Measurements from ENCODE around the gene EN2. TPM values are rescaled to one million over a fixed set of nuclear protein-coding genes. Genes with fewer than 3 reads are reported as not detected.
A peak's percentile ranks its signal among the peaks of the same experiment; 100 is the strongest.

The EN2 gene
- total RNA-seq, 1 donor from 2014 or later, result not detected

- TF ChIP-seq CTCF (conservative IDR thresholded peaks at IDR 0.05; ENCODE audit: low read depth, low read length), result no peak
- no peak for DNase-seq (ENCODE audit: low read depth)
- H3K4me3 ChIP-seq (ENCODE audit: low read depth, low read length), result no peak overlapping the region
These were observed 31.4 kb downstream of the EN2 start for GRCh38 chr7:155489158-155489840.

GRCh38 chr7:155489862-155490696 is 32.1 kb downstream of the EN2 start:
- TF ChIP-seq CTCF (conservative IDR thresholded peaks at IDR 0.05; ENCODE audit: low read depth, low read length), result no peak
- DNase-seq (ENCODE audit: low read depth), result no peak
- H3K4me3 ChIP-seq (ENCODE audit: low read depth, low read length), result peak overlapping the region; percentile 59

- TF ChIP-seq CTCF (conservative IDR thresholded peaks at IDR 0.05; ENCODE audit: low read depth, low read length), result no peak
- no peak for DNase-seq (ENCODE audit: low read depth)
- H3K4me3 ChIP-seq (ENCODE audit: low read depth, low read length), result peak overlapping the region; percentile 59
These were observed 33.0 kb downstream of the EN2 start for GRCh38 chr7:155490697-155491628.

DNA sequence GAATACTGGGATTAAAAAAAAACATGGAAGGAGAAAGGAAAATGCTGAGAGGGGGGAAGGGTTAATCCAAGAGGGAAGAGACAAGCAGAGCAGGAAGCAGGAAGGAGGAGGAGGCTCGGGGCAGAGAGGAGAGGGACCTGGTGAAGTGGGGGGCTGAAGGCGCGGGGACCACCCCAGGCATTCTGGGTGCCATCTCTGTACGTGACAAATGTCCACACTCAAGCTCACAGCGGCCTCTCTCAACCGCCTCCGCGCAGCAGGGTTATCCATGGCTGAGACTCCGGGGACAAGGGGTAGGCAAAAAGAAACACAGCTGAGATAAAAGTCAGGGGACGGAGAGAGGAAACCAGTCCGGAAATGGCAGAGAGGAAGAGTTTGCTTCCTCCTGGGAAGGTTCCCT is 33.9 kb downstream of the EN2 start:
- DNase-seq (ENCODE audit: low read depth), result no peak
- no peak overlapping the region for H3K4me3 ChIP-seq (ENCODE audit: low read depth, low read length)
- TF ChIP-seq CTCF (conservative IDR thresholded peaks at IDR 0.05; ENCODE audit: low read depth, low read length), result no peak

- TF ChIP-seq CTCF (conservative IDR thresholded peaks at IDR 0.05; ENCODE audit: low read depth, low read length), result no peak
- no peak for DNase-seq (ENCODE audit: low read depth)
- no peak overlapping the region for H3K4me3 ChIP-seq (ENCODE audit: low read depth, low read length)
These were observed 36.0 kb downstream of the EN2 start for GRCh38 chr7:155493744-155494538.

- no peak overlapping the region for H3K4me3 ChIP-seq (ENCODE audit: low read depth, low read length)
- no peak for TF ChIP-seq CTCF (conservative IDR thresholded peaks at IDR 0.05; ENCODE audit: low read depth, low read length)
- no peak for DNase-seq (ENCODE audit: low read depth)
These were observed 36.6 kb downstream of the EN2 start for GRCh38 chr7:155494551-155494950.
